ES-I3 (cell line): ENCODE results near the gene NCS1.

ENCODE experiments used
- H3K36me3 ChIP-seq: 2 replicates; pipeline ENCODE4 v1.6.1; 2013; ENCODE audit warnings: mild to moderate bottlenecking, low read length, control low read depth, moderate library complexity; ENCODE audit not compliant: insufficient read depth
- H3K4me1 ChIP-seq: 2 replicates; pipeline ENCODE4 v1.6.1; 2013; ENCODE audit warnings: mild to moderate bottlenecking, control low read depth, low read length; ENCODE audit not compliant: insufficient read depth
- H3K9ac ChIP-seq: 2 replicates; pipeline ENCODE4 v1.6.1; 2013; ENCODE audit warnings: low read depth, mild to moderate bottlenecking, low read length, moderate library complexity
- H3K9me3 ChIP-seq: 2 replicates; pipeline ENCODE4 v1.6.1; 2013; ENCODE audit warnings: mild to moderate bottlenecking, low read length, moderate library complexity; ENCODE audit not compliant: control insufficient read depth, insufficient read depth

The NCS1 gene

DNA sequence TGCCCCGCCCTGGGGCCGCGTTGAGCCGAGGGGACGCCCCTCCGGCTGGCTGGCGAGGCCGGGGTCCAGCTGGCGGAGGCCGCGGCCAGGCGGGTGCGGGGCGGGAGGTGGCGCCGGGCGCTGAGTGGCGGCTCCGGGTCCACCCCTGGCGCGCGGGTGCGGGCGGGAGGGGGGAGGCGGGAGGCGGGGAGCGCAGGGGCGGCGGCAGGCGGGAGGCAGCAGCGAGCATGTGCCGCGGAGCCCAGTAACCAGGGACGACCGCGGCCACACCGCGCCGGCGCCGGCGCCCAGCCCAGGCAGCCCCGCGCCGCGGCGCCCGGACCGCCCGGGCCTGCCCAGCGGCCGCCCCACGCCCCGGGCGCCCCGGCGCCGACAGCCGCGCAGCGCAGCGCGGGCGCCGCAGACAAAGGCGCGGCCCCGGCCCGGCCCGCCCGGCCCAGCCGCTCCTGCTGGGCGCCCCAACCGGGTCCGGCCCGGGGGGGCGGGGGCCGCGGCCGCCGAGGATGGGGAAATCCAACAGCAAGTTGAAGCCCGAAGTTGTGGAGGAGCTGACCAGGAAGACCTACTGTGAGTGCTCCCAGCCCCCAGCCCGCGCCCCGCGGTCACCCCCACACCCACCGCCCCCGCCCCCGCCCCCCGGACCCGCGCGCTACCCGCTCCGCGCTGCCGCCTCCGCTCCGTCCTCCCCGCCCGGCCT, at the start of gene NCS1:
NCS1 (plus strand) TSS at position 244 of the 697 bp plus-strand sequence; CDS start at position 504, 260 bp downstream.
- H3K9ac ChIP-seq, result peak within 1 kb of the TSS; percentile 55
- no peaks in the 10 kb centered on the region for H3K36me3 ChIP-seq

DNA sequence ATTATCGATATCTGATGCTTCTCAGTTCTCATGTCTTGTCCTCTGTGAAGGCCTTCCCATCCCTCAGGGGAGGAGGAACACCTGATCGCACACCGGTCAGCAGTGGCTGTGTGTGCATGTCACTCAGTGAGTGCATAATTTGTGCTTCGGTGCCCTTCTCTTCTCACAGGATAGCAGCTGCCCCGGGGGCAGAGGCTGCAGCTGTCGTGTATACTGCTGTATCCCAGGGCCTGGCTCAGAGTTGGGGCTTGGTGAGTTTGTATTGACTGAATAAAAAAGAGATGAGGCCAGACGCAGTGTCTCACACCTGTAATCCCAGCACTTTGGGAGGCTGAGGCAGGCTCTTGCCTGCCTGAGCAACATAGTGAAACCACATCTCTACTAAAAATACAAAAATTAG, 49.7 kb upstream of the NCS1 start:
- peaks cover 3% of the 10 kb centered on the region; the same call in 1 of the 2 replicates for H3K36me3 ChIP-seq
- no peak overlapping the region for H3K9ac ChIP-seq
- no peaks in the 10 kb centered on the region for H3K9me3 ChIP-seq
- peaks cover 25% of the 10 kb centered on the region for H3K4me1 ChIP-seq

More for the DNA sequence above, at the start of gene NCS1:
- peaks cover 6% of the 10 kb centered on the region; the same call in 1 of the 2 replicates for H3K4me1 ChIP-seq
- no peaks in the 10 kb centered on the region for H3K9me3 ChIP-seq

DNA sequence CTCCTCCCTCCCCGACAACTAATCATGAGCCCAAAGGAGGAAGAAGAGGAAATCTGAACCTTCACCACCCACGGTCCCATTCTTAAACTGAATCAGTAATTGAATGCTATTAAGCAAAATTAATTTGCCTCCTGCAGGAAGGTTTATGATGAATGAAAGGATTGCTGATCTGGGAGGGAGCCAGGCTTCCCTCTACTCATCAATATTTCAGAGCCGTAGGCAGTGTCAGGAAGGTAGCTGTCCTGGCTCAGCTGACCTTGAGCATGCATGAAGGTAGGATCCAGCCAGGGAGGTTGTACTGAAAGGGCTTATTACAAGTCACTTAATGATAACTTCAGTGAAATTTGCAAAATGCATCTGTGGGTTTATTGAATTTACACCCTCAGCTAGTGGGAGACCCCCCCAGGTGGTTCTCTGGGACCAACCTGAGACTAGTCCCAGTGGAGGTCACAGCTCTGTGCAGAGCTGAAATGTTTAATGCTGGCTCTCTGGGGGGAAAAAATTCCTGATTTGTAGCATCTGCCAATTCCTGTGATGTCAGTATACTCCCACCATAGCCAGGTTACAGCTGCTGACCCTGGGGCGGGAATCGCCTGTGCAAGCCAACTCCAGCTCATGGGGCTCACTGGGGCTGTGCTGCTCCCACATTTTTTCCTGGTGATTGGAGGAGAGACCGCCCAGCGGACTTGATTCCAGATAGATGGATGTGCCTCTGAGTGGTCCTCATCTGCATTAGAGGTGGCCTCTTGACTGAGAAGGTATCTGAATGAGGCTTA, 47.9 kb upstream of the NCS1 start:
- peaks cover 9% of the 10 kb centered on the region; the same call in 1 of the 2 replicates for H3K4me1 ChIP-seq
- no peak overlapping the region for H3K9ac ChIP-seq
- H3K9me3 ChIP-seq, result no peaks in the 10 kb centered on the region
- peaks cover 8% of the 10 kb centered on the region for H3K36me3 ChIP-seq

DNA sequence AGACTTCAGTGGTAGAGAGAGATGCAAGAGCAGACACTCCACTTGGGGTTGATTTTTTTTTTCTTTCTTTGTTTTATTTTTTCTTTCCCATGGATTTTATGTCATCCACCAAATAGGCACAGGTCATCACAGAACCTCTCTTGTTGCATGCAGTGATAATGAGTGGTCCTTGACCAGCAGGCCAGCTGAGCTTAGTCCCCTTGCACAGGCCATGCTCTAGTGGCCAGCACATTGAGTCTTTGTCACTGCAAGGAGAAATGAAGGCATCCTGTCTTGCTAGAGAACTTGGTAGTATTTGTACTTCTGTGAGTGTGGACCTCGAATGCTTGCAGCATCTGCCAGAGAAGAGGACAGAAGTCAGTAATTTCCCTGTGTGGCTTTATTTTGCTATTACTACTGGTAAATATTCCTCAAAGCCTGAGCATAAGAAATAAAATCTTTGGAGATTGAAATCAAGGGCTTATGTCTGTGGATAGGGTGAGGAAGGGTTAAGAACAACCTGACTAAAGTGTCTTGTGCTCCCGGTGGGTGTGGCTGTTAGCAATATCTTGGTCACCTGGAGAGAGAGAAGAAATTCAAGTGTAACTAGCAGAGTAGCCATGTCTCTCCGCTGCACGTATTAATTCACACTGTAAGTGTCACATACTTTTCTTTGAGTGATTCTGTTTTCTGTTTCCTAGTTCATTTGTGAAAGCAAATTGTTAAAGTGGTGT, 45.3 kb upstream of the NCS1 start:
- H3K36me3 ChIP-seq, result peaks cover 8% of the 10 kb centered on the region
- H3K9ac ChIP-seq, result no peak overlapping the region
- H3K4me1 ChIP-seq, result no peaks in the 10 kb centered on the region
- H3K9me3 ChIP-seq, result no peaks in the 10 kb centered on the region

DNA sequence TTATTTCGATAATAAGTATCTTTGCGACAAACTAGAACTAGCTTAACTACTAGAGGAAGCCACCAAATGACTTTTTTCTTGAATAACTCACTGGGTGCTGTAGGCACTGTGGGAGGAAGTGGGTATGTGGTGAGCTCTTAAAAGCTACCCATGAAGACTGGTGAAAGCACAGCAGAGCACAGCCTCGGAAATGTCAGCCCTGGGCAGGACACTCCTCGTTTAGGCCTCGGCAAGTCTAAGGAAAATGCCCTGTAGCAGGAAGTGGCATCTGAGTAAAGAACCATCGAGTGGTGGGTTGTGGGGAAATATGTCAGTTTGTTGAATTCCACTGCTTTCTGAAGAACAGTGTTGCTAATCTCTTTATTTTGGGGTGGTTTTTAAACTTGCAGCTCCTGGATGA, 44.0 kb upstream of the NCS1 start:
- Histone ChIP-seq H3K4me1 (no peaks in the 10 kb centered on the region), H3K36me3 (peaks cover 8% of the 10 kb centered on the region), H3K9me3 (no peaks in the 10 kb centered on the region), H3K9ac (no peak overlapping the region)

DNA sequence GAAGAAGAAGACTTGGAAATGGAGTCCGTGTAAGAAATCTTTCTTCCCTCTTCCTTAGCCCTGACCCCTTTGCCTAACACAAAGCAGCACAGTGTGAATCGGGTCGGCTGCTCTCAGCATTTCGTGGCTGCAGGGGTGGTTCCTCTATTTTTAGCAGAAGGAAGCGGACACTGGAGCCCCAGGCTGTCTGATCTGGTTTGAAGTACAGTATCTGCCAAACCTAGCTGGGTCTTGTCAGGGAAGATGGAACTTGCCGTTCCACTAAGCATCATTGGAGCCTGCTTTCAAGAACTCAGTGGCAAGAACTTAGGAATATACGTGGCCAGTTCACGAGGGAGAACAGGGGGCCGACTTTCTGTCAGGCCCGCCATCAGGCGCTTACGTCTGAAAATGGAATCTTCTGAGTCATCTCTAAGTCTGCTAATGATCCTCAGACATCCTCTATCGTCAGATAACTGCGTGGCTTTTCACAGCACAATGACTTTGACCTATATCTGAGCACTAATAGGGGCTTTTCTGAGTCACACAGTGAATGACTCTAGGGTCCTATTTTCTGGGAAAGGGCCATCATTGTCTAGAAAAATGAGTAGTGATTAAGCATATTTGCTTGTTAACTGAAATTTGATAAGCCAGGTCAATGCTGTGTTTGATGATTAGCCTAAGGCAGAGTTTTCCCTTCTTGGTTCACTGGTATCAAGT, 43.3 kb upstream of the NCS1 start:
- H3K9ac ChIP-seq, result no peak overlapping the region
- H3K4me1 ChIP-seq, result no peaks in the 10 kb centered on the region
- H3K9me3 ChIP-seq, result no peaks in the 10 kb centered on the region
- H3K36me3 ChIP-seq, result peaks cover 8% of the 10 kb centered on the region

DNA sequence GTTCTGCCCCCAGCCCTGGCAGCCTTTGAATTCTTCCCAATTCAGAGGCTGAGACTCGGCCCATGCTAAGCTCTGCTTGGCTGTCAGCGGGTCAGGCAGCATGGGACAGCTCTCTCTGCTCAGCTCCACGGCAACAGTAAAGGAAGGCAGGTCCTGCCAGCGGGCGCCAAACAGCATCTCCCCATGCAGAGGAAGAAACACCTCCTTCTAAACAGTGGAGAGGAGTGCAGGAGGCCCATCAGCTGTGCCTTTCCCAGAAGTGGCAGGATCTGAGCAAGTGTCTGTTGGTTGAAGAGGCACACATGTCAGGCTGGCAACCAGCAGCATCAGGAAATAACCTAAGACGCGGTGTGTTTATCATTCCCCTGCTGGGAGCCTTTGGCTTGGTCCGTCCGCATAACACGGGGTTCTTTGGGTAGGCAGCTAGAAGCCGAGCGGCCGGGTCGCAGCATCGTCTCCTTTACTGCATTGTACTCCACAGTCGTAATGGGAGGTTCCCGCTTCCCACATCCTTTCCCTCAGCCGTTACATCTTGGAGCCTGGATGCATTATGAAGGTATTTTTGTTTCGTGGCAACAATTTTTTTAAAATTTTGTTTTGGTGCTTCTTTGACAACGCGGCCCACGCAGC, 42.7 kb upstream of the NCS1 start:
- H3K36me3 ChIP-seq, result peaks cover 5% of the 10 kb centered on the region
- H3K4me1 ChIP-seq, result no peaks in the 10 kb centered on the region
- H3K9me3 ChIP-seq, result no peaks in the 10 kb centered on the region
- H3K9ac ChIP-seq, result no peak overlapping the region

DNA sequence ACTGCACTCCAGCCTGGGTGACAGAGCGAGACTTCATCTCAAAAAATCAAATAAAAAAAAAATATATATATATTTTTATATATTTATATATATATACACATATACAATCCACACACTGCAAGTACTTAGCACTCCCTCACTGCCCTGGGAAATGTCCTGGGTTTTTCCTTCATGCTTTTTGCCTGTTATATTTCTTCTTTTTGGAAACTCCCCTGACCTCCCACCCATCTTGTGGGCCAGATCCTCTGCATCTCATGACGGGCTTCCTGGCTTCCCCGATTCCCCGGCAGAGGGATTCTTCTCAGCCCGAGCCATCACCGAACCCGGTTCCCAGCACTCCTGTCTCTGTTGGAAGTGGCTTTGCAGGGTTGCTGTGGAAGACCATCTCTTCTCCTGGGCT, 39.5 kb upstream of the NCS1 start:
- Histone ChIP-seq H3K4me1 (peaks cover 3% of the 10 kb centered on the region), H3K9ac (no peak overlapping the region), H3K9me3 (no peaks in the 10 kb centered on the region), H3K36me3 (peaks cover 7% of the 10 kb centered on the region)

DNA sequence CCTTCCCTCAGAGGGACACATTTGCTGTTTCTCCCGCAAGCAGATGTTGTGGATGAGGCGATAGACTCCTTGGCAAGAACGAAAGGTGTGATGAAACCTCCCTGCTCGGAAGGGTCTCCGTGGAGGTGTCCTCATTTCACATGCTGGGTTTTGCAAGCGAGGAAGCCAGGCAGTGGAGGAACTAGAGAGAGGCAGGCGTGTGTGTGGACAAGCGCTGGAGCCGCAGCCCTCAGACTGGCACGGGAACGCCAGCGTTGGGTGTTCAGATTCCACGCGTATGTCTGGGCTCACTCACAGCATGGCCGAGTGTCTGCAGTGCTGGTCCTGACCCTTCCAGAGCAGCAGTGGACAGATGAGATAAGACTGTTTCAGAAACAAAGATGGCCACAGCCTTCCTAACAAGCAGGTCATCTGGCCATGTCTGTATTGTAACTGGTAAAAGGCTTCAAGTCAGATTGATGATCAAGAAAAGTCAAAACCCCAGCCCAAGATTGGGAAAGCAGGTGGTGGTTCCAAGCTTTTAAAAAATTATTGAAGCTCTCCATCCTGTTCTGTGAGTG, 35.0 kb upstream of the NCS1 start:
- Histone ChIP-seq H3K9ac (no peak overlapping the region), H3K9me3 (no peaks in the 10 kb centered on the region), H3K4me1 (peaks cover 20% of the 10 kb centered on the region), H3K36me3 (peaks cover 2% of the 10 kb centered on the region; the same call in 1 of the 2 replicates)

DNA sequence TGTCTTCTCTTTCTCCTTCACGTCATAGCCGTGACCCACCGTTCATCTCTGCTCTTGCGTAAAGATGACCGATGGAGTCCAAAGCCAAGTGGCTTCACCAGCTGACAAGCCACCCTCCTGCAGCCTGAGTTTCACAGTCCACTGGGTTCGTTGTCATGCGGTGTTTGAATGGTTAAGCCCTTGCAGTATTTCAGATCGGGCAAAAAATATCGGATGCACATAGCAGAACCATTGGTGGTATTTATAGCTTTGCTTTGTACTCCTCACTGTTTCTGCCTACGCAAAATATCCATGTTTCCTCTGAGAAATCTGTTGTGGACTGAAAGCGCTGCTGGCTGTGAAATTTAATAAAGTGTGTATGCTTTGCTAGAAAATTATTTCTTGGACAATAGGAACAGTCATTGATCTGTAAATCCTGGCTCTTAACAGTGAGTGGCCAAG, 34.5 kb upstream of the NCS1 start:
- H3K9ac ChIP-seq, result peak overlapping the region; percentile 2; the same call in 1 of the 2 replicates
- no peaks in the 10 kb centered on the region for H3K9me3 ChIP-seq
- H3K4me1 ChIP-seq, result peaks cover 23% of the 10 kb centered on the region
- H3K36me3 ChIP-seq, result peaks cover 2% of the 10 kb centered on the region; the same call in 1 of the 2 replicates

DNA sequence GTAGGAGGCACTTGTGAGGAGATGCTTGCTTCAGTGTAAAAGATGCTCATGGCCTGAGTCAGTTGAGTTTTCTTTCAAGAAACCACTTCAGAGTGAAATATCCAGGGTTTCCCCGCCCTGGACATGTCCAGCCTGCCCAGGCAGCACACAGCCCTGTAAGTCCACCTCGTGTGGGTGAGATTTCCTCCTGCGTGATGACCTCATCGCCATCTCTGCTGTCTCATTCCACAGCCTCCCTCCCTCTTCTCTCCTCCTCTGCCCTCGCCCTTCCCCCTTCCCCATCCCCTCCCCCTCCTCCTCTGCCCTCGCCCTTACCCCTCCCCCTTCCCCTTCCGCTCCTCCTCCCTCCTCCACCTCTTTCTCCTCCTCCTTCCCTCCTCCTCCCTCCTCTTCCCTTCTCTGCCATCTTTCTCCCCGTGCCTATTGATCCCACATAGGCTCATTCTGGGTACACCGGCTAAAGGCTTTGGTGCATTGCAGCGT, 34.0 kb upstream of the NCS1 start:
- Histone ChIP-seq H3K9me3 (no peaks in the 10 kb centered on the region), H3K36me3 (peaks cover 2% of the 10 kb centered on the region; the same call in 1 of the 2 replicates), H3K4me1 (peaks cover 28% of the 10 kb centered on the region), H3K9ac (peak overlapping the region; percentile 2; the same call in 1 of the 2 replicates)

DNA sequence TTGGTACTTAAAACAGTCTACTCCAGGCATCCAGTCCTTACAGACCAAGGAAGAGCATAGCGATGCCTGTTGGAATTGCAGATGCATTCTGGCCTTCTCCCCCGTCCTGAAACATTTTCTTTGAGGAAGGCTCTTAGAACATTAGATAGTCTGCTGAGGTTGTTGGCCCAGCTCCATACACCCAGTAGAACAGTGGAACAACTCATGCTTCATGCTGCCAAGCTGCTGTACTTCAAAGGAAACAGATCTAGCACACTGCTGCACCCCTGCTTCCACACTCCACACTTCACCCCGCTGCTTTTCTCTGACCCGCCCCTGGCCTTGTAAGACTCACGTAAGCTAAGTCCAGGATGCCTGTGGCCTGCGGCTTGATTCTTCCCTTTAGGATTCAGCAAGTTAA, 33.4 kb upstream of the NCS1 start:
- Histone ChIP-seq H3K36me3 (peaks cover 2% of the 10 kb centered on the region; the same call in 1 of the 2 replicates), H3K9ac (no peak overlapping the region), H3K4me1 (peaks cover 33% of the 10 kb centered on the region), H3K9me3 (no peaks in the 10 kb centered on the region)

DNA sequence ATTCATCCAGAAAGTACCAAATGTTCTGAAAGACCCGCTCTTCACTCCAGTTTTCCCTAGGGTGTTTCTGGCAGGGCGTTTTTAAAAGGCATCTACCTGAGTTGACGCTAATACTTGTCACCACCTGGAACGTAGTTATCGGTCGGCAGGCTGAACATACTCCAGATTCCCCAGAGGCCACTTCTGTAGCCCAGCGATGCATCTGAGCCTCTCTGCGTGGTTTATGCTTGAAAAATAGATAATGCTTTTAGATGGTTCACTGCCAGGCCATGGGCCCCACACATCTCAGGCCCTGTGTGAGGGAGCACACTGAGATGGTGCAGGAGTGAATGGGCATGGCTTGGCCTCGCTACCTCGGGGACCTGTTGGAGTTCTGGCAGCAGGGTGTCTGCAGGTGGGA, 33.0 kb upstream of the NCS1 start:
- no peak overlapping the region for H3K9ac ChIP-seq
- H3K9me3 ChIP-seq, result no peaks in the 10 kb centered on the region
- H3K4me1 ChIP-seq, result peaks cover 33% of the 10 kb centered on the region

More for the DNA sequence above, 33.0 kb upstream of the NCS1 start:
- peaks cover 2% of the 10 kb centered on the region; the same call in 1 of the 2 replicates for H3K36me3 ChIP-seq
